ENCODE results near the gene KCNC1.

- TF ChIP-seq, protein P1, sequence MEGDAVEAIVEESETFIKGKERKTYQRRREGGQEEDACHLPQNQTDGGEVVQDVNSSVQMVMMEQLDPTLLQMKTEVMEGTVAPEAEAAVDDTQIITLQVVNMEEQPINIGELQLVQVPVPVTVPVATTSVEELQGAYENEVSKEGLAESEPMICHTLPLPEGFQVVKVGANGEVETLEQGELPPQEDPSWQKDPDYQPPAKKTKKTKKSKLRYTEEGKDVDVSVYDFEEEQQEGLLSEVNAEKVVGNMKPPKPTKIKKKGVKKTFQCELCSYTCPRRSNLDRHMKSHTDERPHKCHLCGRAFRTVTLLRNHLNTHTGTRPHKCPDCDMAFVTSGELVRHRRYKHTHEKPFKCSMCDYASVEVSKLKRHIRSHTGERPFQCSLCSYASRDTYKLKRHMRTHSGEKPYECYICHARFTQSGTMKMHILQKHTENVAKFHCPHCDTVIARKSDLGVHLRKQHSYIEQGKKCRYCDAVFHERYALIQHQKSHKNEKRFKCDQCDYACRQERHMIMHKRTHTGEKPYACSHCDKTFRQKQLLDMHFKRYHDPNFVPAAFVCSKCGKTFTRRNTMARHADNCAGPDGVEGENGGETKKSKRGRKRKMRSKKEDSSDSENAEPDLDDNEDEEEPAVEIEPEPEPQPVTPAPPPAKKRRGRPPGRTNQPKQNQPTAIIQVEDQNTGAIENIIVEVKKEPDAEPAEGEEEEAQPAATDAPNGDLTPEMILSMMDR (conservative IDR thresholded peaks at IDR 0.05 in 1 of 2, IDR thresholded peaks at IDR 0.05 in 1 of 2; ENCODE audit: low read depth in 1 of 2, low read length in 2 of 2) = no peak
- TF ChIP-seq EZH2 (IDR thresholded peaks at IDR 0.05; ENCODE audit: low read length, missing control alignments) = no peak
These were observed 10.6 kb downstream of the KCNC1 start for GRCh38 chr11:17745023-17745772.
